Muscle layer of duodenum (tissue), 2 donors: Measurements from ENCODE around the gene NTN1.

Experiments used
- H3K27ac ChIP-seq: one replicate; pipeline ENCODE4 v1.7.0; 2013; ENCODE audit warnings: mild to moderate bottlenecking, low read length
- H3K27me3 ChIP-seq: one replicate; pipeline ENCODE4 v1.7.0; 2013; ENCODE audit warnings: low read depth, mild to moderate bottlenecking, control low read depth, low read length
- H3K36me3 ChIP-seq, 2 donors: one replicate each; pipeline ENCODE4 v1.7.0; 2013; ENCODE audit warnings: low read length in 2 of 2, control low read depth in 1 of 2, mild to moderate bottlenecking in 1 of 2; ENCODE audit not compliant: insufficient read depth in 2 of 2, control insufficient read depth in 1 of 2
- H3K4me1 ChIP-seq, 2 donors: one replicate each; pipeline ENCODE4 v1.7.0; 2013; ENCODE audit warnings: low read length in 2 of 2, mild to moderate bottlenecking in 2 of 2, control low read depth in 1 of 2, moderate library complexity in 1 of 2; ENCODE audit not compliant: insufficient read depth in 2 of 2, control insufficient read depth in 1 of 2
- H3K4me3 ChIP-seq, 2 donors: one replicate each; pipeline ENCODE4 v1.7.0; 2013; ENCODE audit warnings: low read length in 2 of 2, low read depth in 1 of 2, mild to moderate bottlenecking in 1 of 2
- H3K9me3 ChIP-seq, 2 donors: one replicate each; pipeline ENCODE4 v1.7.0; 2013; ENCODE audit warnings: low read length in 2 of 2, control low read depth in 1 of 2, mild to moderate bottlenecking in 1 of 2; ENCODE audit not compliant: control insufficient read depth in 1 of 2
- donor health status: healthy.

Gene NTN1

GRCh38 chr17:9266697-9267117 is 245.4 kb downstream of the NTN1 start:
- Histone ChIP-seq H3K27me3 (no peaks in the 10 kb centered on the region), H3K4me3 (no peak overlapping the region), H3K27ac (no peak overlapping the region), H3K36me3 (no peaks in the 10 kb centered on the region), H3K9me3 (no peaks in the 10 kb centered on the region), H3K4me1 (no peaks in the 10 kb centered on the region)

DNA sequence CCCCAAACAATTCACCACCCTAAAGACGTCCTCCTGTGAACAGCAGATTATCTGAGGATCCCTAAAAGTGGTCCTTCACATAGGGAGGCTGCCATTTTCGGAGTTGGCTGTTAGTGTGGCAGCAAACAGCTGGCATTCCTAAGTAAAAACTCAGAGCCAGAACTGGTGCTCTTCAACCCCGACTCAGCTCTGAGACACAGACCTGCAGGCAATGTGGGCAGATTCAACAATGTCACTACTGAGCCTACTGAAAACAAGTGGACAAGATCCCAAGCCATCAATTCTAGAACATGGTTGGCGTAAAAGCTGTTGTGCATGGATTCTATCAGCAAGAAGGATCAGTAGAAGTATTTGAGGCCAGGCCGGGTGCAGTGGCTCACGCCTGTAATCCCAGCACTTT is 247.2 kb downstream of the NTN1 start:
- H3K4me3 ChIP-seq: no peak overlapping the region
- no peak overlapping the region for H3K27ac ChIP-seq
- H3K36me3 ChIP-seq: no peaks in the 10 kb centered on the region
- H3K27me3 ChIP-seq: no peaks in the 10 kb centered on the region
- H3K4me1 ChIP-seq: peaks cover 4 to 7% of the 10 kb centered on the region in 2 donors
- no peaks in the 10 kb centered on the region for H3K9me3 ChIP-seq

GRCh38 chr17:9269350-9270035 is 248.2 kb downstream of the NTN1 start:
- Histone ChIP-seq H3K4me3 (no peak overlapping the region), H3K4me1 (peaks cover 4 to 12% of the 10 kb centered on the region in 2 donors), H3K27ac (no peak overlapping the region), H3K36me3 (no peaks in the 10 kb centered on the region), H3K27me3 (no peaks in the 10 kb centered on the region), H3K9me3 (no peaks in the 10 kb centered on the region)

GRCh38 chr17:9270921-9271320 is 249.6 kb downstream of the NTN1 start:
- peaks cover 4 to 12% of the 10 kb centered on the region in 2 donors for H3K4me1 ChIP-seq
- no peak overlapping the region for H3K27ac ChIP-seq
- H3K9me3 ChIP-seq: no peaks in the 10 kb centered on the region
- no peaks in the 10 kb centered on the region for H3K27me3 ChIP-seq
- no peak overlapping the region for H3K4me3 ChIP-seq
- H3K36me3 ChIP-seq: no peaks in the 10 kb centered on the region

DNA sequence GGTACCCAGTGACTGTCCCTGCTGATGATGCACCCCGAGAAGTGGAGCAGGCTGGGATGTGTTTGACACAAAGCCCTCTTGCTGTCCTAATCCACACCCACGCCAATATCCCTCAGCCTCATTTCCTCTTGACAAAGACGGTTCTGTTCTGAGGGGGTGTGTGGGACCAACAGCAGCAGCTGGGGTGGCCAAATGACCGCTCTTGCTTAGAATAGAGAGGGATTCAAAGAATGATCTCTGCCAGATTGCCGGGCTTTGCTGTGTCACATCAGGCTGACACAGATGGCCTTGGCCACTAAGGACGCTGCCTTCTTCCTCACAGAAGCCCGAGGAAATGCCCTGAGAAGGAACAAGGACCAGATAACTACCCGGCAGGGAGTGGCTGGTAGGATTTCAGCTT is 250.7 kb downstream of the NTN1 start:
- Histone ChIP-seq H3K36me3 (no peaks in the 10 kb centered on the region), H3K4me3 (peak overlapping the region in 1 of 2 donors; percentile 31), H3K9me3 (no peaks in the 10 kb centered on the region), H3K4me1 (peaks cover 4 to 12% of the 10 kb centered on the region in 2 donors), H3K27ac (peak overlapping the region; percentile 67), H3K27me3 (no peaks in the 10 kb centered on the region)

DNA sequence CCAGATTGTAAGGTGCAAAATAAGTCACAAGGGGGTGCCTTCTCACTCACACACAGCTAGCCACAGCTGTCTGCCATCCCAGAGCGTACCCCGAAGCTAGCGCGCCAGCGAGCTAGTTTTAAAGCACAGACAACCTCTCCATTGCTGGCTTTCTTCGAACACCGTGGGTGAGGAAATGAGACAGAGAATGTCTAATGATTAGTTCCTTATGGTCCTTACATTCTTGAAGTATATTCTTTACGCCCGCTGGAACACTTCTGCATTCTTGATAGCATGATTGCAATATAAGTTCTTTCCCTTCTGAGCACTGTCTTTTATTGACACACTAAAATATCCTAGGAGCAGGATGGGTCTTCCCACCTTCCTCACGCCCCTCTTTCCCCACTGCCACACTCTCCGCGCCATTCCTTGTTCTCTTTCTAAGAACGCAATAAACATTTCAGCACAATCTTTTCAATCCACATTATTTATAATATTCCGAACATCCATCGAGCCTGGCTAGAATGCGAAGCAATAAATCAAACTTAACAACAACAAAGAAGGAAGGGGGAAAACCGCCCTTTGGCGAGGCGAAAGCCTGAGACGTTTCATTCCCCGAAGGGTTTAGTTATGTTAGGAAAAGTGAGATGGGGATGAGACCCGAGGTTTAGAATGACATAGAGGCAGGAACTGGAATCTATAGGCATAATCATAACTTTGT is 251.3 kb downstream of the NTN1 start:
- H3K27me3 ChIP-seq: no peaks in the 10 kb centered on the region
- H3K4me3 ChIP-seq: peak overlapping the region; percentile 20 to 31
- H3K9me3 ChIP-seq: no peaks in the 10 kb centered on the region
- no peaks in the 10 kb centered on the region for H3K36me3 ChIP-seq
- peak overlapping the region; percentile 67 for H3K27ac ChIP-seq
- peaks cover 4 to 12% of the 10 kb centered on the region in 2 donors for H3K4me1 ChIP-seq

- Histone ChIP-seq H3K9me3 (no peaks in the 10 kb centered on the region), H3K27me3 (no peaks in the 10 kb centered on the region), H3K36me3 (no peaks in the 10 kb centered on the region), H3K27ac (peak overlapping the region; percentile 67), H3K4me1 (peaks cover 4 to 12% of the 10 kb centered on the region in 2 donors), H3K4me3 (peak overlapping the region; percentile 20 to 31)
These were observed 252.4 kb downstream of the NTN1 start for GRCh38 chr17:9273428-9274391.

- no peaks in the 10 kb centered on the region for H3K27me3 ChIP-seq
- H3K27ac ChIP-seq: no peak overlapping the region
- H3K4me1 ChIP-seq: peaks cover 4 to 12% of the 10 kb centered on the region in 2 donors
- no peak overlapping the region for H3K4me3 ChIP-seq
- no peaks in the 10 kb centered on the region for H3K9me3 ChIP-seq
- no peaks in the 10 kb centered on the region for H3K36me3 ChIP-seq
These were observed 253.7 kb downstream of the NTN1 start for GRCh38 chr17:9274973-9275372.

GRCh38 chr17:9279893-9280292 is 258.6 kb downstream of the NTN1 start:
- H3K27ac ChIP-seq: no peak overlapping the region
- no peaks in the 10 kb centered on the region for H3K36me3 ChIP-seq
- H3K4me3 ChIP-seq: no peak overlapping the region
- H3K27me3 ChIP-seq: no peaks in the 10 kb centered on the region
- no peaks in the 10 kb centered on the region for H3K9me3 ChIP-seq
- peaks cover 0 to 17% of the 10 kb centered on the region in 2 donors for H3K4me1 ChIP-seq

GRCh38 chr17:9283909-9284308 is 262.6 kb downstream of the NTN1 start:
- H3K27ac ChIP-seq: no peak overlapping the region
- H3K27me3 ChIP-seq: no peaks in the 10 kb centered on the region
- H3K4me1 ChIP-seq: peaks cover 7 to 27% of the 10 kb centered on the region in 2 donors
- no peaks in the 10 kb centered on the region for H3K9me3 ChIP-seq
- no peaks in the 10 kb centered on the region for H3K36me3 ChIP-seq
- H3K4me3 ChIP-seq: no peak overlapping the region

GRCh38 chr17:9284884-9285283 is 263.6 kb downstream of the NTN1 start:
- H3K4me3 ChIP-seq: no peak overlapping the region
- H3K27me3 ChIP-seq: no peaks in the 10 kb centered on the region
- peaks cover 7 to 27% of the 10 kb centered on the region in 2 donors for H3K4me1 ChIP-seq
- H3K27ac ChIP-seq: peak overlapping the region; percentile 23
- no peaks in the 10 kb centered on the region for H3K9me3 ChIP-seq
- no peaks in the 10 kb centered on the region for H3K36me3 ChIP-seq
